KMS-11 (cell line): ENCODE results near the gene EPHA8.

ENCODE experiments used
- H2AFZ ChIP-seq: fragments of 200-600 bp; sonication (generic); 2 replicates; pipeline ENCODE4 v1.6.1; 2016; ENCODE audit warnings: antibody characterized with exemption, mixed run types, low read depth
- H3K27ac ChIP-seq: fragments of 200-600 bp; sonication (generic); 2 replicates; pipeline ENCODE4 v1.6.1; 2016; ENCODE audit warnings: mild to moderate bottlenecking, mixed run types
- H3K27me3 ChIP-seq: fragments of 200-600 bp; sonication (generic); 2 replicates; pipeline ENCODE4 v1.6.1; 2017; ENCODE audit warnings: mild to moderate bottlenecking, low read depth, mixed run types, moderate library complexity; ENCODE audit not compliant: insufficient read depth
- H3K36me3 ChIP-seq: fragments of 200-600 bp; sonication (generic); 2 replicates; pipeline ENCODE4 v1.6.1; 2017; ENCODE audit warnings: mild to moderate bottlenecking, mixed run types; ENCODE audit not compliant: insufficient read depth
- H3K4me1 ChIP-seq: fragments of 200-600 bp; sonication (generic); 2 replicates; pipeline ENCODE4 v1.6.1; 2016; ENCODE audit warnings: mild to moderate bottlenecking, low read depth, mixed run types; ENCODE audit not compliant: poor library complexity, severe bottlenecking
- H3K4me2 ChIP-seq: fragments of 200-600 bp; sonication (generic); 2 replicates; pipeline ENCODE4 v1.7.0; 2016; ENCODE audit warnings: mild to moderate bottlenecking, mixed run types
- H3K4me3 ChIP-seq: fragments of 200-600 bp; sonication (generic); IDR thresholded peaks from 2 replicates; pipeline ENCODE4 v1.6.1; 2017; ENCODE audit warnings: low read depth, low read length, mixed read lengths; ENCODE audit not compliant: insufficient read depth
- H3K79me2 ChIP-seq: fragments of 200-600 bp; sonication (generic); 2 replicates; pipeline ENCODE4 v1.6.1; 2016; ENCODE audit warnings: low read depth, mixed run types; ENCODE audit not compliant: insufficient read depth
- H3K9ac ChIP-seq: fragments of 200-600 bp; sonication (generic); 2 replicates; pipeline ENCODE4 v1.6.1; 2016; ENCODE audit warnings: mild to moderate bottlenecking, mixed run types
- H4K20me1 ChIP-seq: fragments of 200-600 bp; sonication (generic); 2 replicates; pipeline ENCODE4 v1.6.1; 2016; ENCODE audit warnings: mild to moderate bottlenecking, mixed run types; ENCODE audit not compliant: insufficient read depth
- TF ChIP-seq, protein P1 (sequence below): fragments of 200-600 bp; sonication (generic); conservative IDR thresholded peaks from 2 replicates; pipeline ENCODE4 v1.6.1; 2017; ENCODE audit warnings: low read depth, mild to moderate bottlenecking, antibody characterized with exemption, low read length, moderate library complexity, mixed read lengths

The EPHA8 gene

DNA sequence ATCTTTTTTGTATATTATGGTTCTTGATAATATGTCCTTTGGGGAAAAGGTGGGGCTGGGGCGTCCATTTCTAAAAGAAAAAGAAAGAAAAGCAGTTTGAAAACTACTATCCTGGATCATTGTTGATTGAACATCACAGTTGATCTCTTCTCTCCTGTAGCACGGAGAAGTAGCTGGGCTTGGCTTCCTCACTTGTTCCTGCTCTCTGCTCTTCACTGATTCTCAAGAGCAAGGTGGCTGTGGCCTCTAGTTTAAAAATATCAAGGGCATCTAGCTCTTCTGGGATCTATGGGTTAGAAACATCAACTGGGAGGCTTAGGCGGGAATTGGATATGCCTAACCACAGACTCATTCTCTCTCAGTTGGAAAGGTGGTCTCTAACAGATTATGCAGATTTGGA is 38.1 kb upstream of the EPHA8 start:
- no peaks in the 10 kb centered on the region for H3K79me2 ChIP-seq
- no peaks in the 10 kb centered on the region for H3K36me3 ChIP-seq
- no peak overlapping the region for H3K9ac ChIP-seq
- H4K20me1 ChIP-seq = no peaks in the 10 kb centered on the region
- no peaks in the 10 kb centered on the region for H3K27me3 ChIP-seq
- H3K4me3 ChIP-seq = no peak overlapping the region
- H3K27ac ChIP-seq = no peak overlapping the region
- TF ChIP-seq, protein P1, sequence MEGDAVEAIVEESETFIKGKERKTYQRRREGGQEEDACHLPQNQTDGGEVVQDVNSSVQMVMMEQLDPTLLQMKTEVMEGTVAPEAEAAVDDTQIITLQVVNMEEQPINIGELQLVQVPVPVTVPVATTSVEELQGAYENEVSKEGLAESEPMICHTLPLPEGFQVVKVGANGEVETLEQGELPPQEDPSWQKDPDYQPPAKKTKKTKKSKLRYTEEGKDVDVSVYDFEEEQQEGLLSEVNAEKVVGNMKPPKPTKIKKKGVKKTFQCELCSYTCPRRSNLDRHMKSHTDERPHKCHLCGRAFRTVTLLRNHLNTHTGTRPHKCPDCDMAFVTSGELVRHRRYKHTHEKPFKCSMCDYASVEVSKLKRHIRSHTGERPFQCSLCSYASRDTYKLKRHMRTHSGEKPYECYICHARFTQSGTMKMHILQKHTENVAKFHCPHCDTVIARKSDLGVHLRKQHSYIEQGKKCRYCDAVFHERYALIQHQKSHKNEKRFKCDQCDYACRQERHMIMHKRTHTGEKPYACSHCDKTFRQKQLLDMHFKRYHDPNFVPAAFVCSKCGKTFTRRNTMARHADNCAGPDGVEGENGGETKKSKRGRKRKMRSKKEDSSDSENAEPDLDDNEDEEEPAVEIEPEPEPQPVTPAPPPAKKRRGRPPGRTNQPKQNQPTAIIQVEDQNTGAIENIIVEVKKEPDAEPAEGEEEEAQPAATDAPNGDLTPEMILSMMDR = no peak
- no peak overlapping the region for H2AFZ ChIP-seq
- no peaks in the 10 kb centered on the region for H3K4me1 ChIP-seq
- H3K4me2 ChIP-seq = no peak overlapping the region

- Histone ChIP-seq H3K4me2 (no peak overlapping the region), H3K79me2 (no peaks in the 10 kb centered on the region), H3K36me3 (no peaks in the 10 kb centered on the region)
Observed at GRCh38 chr1:22525646-22526045, 37.6 kb upstream of the EPHA8 start.

DNA sequence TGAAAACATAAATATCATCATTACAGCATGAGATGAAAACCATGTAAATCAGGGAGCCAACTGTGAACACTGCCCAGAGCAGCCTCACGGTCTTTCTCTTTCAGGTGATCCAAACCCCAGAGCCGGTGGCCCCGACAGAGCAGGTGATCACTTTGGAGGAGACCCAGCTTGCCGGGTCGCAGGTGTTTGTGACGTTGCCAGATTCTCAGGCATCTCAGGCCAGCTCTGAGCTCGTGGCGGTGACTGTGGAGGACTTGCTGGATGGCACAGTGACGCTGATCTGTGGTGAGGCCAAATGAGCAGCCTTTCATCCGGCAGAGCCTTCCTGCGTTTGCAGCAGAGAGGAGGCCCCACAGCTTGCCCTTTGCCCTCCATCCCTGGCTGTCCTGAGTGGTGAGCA is 37.2 kb upstream of the EPHA8 start:
- H3K36me3 ChIP-seq = no peaks in the 10 kb centered on the region
- H3K4me3 ChIP-seq = no peak overlapping the region
- H3K27ac ChIP-seq = no peak overlapping the region

More at GRCh38 chr1:22525646-22526045, 37.6 kb upstream of the EPHA8 start:
- H3K4me1 ChIP-seq = no peaks in the 10 kb centered on the region
- H2AFZ ChIP-seq = no peak overlapping the region
- H3K4me3 ChIP-seq = no peak overlapping the region
- no peak overlapping the region for H3K27ac ChIP-seq
- no peak overlapping the region for H3K9ac ChIP-seq
- H3K27me3 ChIP-seq = no peaks in the 10 kb centered on the region
- TF ChIP-seq, protein P1 = no peak
- H4K20me1 ChIP-seq = no peaks in the 10 kb centered on the region

DNA sequence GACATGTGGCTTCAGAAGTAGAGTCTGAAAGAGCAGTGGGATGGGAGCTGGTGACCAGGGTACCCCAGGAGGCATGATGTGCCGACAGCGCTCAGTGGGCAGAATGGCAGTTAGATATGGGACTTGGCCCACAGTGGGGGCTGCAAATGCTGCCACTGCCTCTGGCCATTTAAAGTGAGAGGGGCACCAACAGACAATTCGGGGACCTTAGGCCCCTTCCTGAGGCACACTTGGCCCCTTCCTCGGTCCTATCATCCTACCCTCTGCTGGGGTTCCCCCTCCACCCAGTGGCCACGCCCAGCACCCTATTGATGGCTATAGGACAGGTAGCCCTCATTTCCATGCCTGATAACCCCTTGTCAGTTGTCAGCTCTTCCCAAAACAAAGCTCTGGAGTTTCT is 36.6 kb upstream of the EPHA8 start:
- Histone ChIP-seq H4K20me1 (no peaks in the 10 kb centered on the region), H3K36me3 (no peaks in the 10 kb centered on the region), H3K4me1 (no peaks in the 10 kb centered on the region), H3K4me2 (no peak overlapping the region), H3K9ac (no peak overlapping the region), H3K27ac (no peak overlapping the region), H2AFZ (no peak overlapping the region), H3K79me2 (no peaks in the 10 kb centered on the region), H3K4me3 (no peak overlapping the region), H3K27me3 (no peaks in the 10 kb centered on the region)
- TF ChIP-seq, protein P1 = no peak

More for the DNA sequence above, 37.2 kb upstream of the EPHA8 start:
- H3K27me3 ChIP-seq = no peaks in the 10 kb centered on the region
- H3K4me2 ChIP-seq = no peak overlapping the region
- no peaks in the 10 kb centered on the region for H3K79me2 ChIP-seq
- TF ChIP-seq, protein P1 = no peak
- no peaks in the 10 kb centered on the region for H3K4me1 ChIP-seq
- H3K9ac ChIP-seq = no peak overlapping the region
- H2AFZ ChIP-seq = no peak overlapping the region
- H4K20me1 ChIP-seq = no peaks in the 10 kb centered on the region
